ENCODE measurements around the gene POMT1. TPM values are rescaled to one million over a fixed set of nuclear protein-coding genes. Genes with fewer than 3 reads are reported as not detected.

POMT1 gene
- total RNA-seq, 1 experiment from 2014 or later = 58.0 TPM

- ATAC-seq = peak; percentile 52
- BruUV-seq (replicated peaks) = no TSS peak
- TF ChIP-seq POLR2AphosphoS5 (IDR thresholded peaks at IDR 0.05; ENCODE audit: low read depth, low read length) (no peak), REST (IDR thresholded peaks at IDR 0.05; ENCODE audit: insufficient read depth in 1 of 2, low read depth in 2 of 2, low read length in 1 of 2) (no peak), TCF7L2 (IDR thresholded peaks at IDR 0.05; ENCODE audit: low read depth, low read length) (no peak), SIN3A (IDR thresholded peaks at IDR 0.05; ENCODE audit: borderline replicate concordance, insufficient read depth, low read depth, low read length) (no peak), CTCF (IDR thresholded peaks at IDR 0.05) (no peak; the same call in 1 of the 2 replicates)
- in situ Hi-C loops (cut with HindIII; ENCODE audit: low pct_unique_long_range_greater_than_20kb, low sequenced_read_pairs) = no loop called here
- peaks cover 17% of the 10 kb centered on the region for H3K4me1 ChIP-seq (ENCODE audit: control insufficient read depth, insufficient read depth, low read length)
- POLR2A ChIA-PET = no interaction called here
- H3K27ac ChIP-seq (ENCODE audit: low read length) = peak overlapping the region; percentile 76
- DNase-seq (ENCODE audit: low read depth, low spot score) = no peak
- H3K4me3 ChIP-seq (ENCODE audit: low read depth in 2 of 2, low read length in 2 of 2) = peak overlapping the region; percentile 72 to 73
- H3K9me3 ChIP-seq (ENCODE audit: control insufficient read depth, insufficient read depth, low read depth, low read length) = no peaks in the 10 kb centered on the region
- intact Hi-C loops (cut with micrococcal nuclease; ENCODE audit: unreplicated experiment) = no loop called here
- no peaks in the 10 kb centered on the region for H3K36me3 ChIP-seq (ENCODE audit: control insufficient read depth, insufficient read depth, low read length)
- CTCF ChIA-PET = interaction anchor here (1.1 kb wide), 1 partner anchor 130 kb away, joined by 3 read pairs; no protein-coding TSS in a partner anchor
- H3K27me3 ChIP-seq (ENCODE audit: control insufficient read depth, insufficient read depth, low read length) = no peaks in the 10 kb centered on the region
Observed at GRCh38 chr9:131503626-131504465, 1.1 kb downstream of the POMT1 start.

- TF ChIP-seq POLR2AphosphoS5 (IDR thresholded peaks at IDR 0.05; ENCODE audit: low read depth, low read length) (no peak), TCF7L2 (IDR thresholded peaks at IDR 0.05; ENCODE audit: low read depth, low read length) (no peak), REST (IDR thresholded peaks at IDR 0.05; ENCODE audit: insufficient read depth in 1 of 2, low read depth in 2 of 2, low read length in 1 of 2) (no peak), CTCF (IDR thresholded peaks at IDR 0.05) (no peak), SIN3A (IDR thresholded peaks at IDR 0.05; ENCODE audit: borderline replicate concordance, insufficient read depth, low read depth, low read length) (no peak)
- no peak for DNase-seq (ENCODE audit: low read depth, low spot score)
- H3K36me3 ChIP-seq (ENCODE audit: control insufficient read depth, insufficient read depth, low read length) = no peaks in the 10 kb centered on the region
- in situ Hi-C loops (cut with HindIII; ENCODE audit: low pct_unique_long_range_greater_than_20kb, low sequenced_read_pairs) = no loop called here
- ChIA-PET POLR2A (no interaction called here), CTCF (no interaction called here)
- H3K9me3 ChIP-seq (ENCODE audit: control insufficient read depth, insufficient read depth, low read depth, low read length) = no peaks in the 10 kb centered on the region
- intact Hi-C loops (cut with micrococcal nuclease; ENCODE audit: unreplicated experiment) = no loop called here
- no peak overlapping the region for H3K27ac ChIP-seq (ENCODE audit: low read length)
- H3K4me3 ChIP-seq (ENCODE audit: low read depth in 2 of 2, low read length in 2 of 2) = no peak overlapping the region
- no peak for ATAC-seq
- no peaks in the 10 kb centered on the region for H3K27me3 ChIP-seq (ENCODE audit: control insufficient read depth, insufficient read depth, low read length)
- H3K4me1 ChIP-seq (ENCODE audit: control insufficient read depth, insufficient read depth, low read length) = peaks cover 17% of the 10 kb centered on the region
- no TSS peak for BruUV-seq (replicated peaks)
Observed at GRCh38 chr9:131505012-131505411, 2.3 kb downstream of the POMT1 start.
